Stimulated activated CD4-positive, alpha-beta T cell treated with anti-CD3 and anti-CD28 coated beads, Interleukin-4, amount 100 ng/mL, for 48 hours (primary cell): ENCODE measurements around the gene GBA3.

Source experiments
- DNase-seq, 2 donors: peaks; one replicate each; pipeline ENCODE4 v3.0.0-alpha.2; 2020; ENCODE audit warnings: low read depth in 2 of 2

GBA3 gene

DNA sequence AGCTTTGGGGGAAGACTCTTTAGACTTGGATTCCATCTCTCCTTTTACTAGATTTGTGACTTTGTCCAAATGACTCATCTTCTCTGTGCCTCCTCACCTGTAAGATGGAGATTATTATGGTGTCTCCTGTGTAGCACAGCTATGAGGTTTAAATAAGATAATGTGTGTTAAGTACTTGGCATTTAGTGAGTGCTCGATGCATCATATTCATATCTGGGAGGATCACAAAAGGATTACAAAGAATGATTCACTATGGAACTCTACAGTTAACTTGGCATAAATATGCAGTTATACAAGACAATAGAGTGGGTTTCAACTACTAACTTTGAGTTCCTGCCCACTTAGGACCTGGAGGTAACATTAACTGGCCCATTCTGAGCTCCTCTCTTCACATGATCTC is 2.3 kb downstream of the GBA3 start:
- no peak for DNase-seq

DNA sequence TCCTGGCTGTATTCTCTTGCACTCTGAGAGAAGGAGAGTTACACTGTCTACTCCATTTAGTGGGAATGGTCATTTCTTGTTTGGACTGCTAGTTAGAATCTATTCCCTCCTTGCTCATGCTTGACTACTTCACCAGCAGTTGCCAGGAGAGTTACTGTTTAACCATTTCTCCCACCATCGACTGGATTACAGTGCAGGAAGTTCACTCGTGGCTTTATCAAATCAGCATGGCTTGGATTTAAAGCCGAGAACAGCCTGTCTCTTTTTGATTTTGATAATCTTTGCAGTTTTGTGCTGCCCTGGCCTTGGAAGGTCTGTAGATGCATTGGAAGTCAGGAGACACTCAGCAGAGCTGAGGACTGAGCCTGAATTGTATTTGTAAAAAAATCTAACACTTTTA is 3.2 kb downstream of the GBA3 start:
- DNase-seq: no peak

DNA sequence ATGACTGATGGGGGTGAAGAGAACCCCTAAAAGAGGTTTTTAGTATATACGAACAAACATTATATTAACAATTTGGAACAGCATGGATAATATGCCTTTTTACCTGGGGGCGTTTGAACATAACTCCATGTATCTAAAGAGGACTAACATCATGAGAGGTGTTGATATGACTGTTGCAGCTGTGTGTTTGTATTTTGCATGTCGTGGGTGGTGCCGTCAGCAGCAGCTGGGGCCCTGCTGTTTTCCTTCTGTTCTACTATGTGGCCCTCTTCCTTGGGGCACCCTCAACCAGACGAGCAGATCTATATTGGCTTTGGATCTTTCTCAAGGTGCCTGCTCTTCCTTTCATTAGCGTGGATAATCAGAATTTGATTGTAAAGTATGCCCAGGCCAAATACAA is 11.2 kb downstream of the GBA3 start:
- DNase-seq: no peak

DNA sequence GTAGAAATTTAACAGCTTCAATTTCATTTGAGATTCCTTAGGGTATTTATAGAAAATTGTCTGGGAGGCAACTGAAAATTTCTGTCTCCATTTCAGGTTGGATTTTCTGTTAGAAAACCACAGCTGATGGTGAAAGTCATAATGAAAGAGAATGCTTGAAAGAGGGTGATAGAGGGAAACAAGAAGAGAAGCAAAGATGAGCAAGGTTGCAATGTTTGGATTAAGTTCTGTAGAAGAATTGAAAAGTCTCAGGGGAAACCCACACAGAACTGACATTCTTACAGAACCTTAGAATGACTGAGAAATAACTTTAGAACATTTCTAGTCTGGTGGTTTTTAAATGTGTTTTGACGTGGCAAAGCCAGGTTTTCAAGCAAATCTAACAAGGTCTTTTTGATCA is 14.7 kb downstream of the GBA3 start:
- no peak for DNase-seq

DNA sequence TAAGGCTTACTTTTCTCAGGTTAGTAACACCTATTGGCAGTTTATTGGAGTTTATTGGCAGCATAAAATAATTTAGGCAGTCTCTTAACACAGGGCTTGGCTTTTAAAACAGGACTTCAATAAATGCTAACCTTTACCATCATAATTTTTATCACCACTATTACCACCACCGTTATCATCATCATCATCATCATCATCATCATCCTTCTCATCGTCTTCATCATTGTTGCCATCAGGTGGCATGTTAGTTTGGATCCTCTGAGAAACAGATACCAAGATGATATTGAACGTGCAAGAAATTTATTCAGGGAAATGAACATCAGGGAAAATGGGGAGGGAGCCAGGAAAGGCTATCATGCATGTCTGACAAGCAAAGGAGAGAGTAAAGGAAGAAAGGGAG is 16.2 kb downstream of the GBA3 start:
- DNase-seq: no peak

DNA sequence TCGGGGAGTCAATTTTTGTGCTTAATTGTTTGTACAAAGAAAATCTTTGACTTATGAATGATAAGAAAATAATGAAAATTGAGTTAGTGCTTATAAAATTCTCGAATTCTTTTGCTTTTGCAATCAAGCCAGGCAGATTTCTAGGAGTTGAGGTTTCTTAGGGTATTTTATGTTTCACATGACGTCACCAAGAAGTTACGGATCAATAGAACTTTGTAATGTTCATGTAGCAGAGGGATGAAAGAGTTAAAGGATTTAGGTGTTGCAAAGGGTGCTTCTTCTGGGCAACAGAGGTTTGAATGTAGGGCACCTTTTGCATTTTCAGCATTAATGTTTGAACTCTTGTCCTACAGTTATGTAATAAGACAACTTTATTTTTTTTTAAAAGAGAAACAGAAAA is 19.4 kb downstream of the GBA3 start:
- DNase-seq: no peak

DNA sequence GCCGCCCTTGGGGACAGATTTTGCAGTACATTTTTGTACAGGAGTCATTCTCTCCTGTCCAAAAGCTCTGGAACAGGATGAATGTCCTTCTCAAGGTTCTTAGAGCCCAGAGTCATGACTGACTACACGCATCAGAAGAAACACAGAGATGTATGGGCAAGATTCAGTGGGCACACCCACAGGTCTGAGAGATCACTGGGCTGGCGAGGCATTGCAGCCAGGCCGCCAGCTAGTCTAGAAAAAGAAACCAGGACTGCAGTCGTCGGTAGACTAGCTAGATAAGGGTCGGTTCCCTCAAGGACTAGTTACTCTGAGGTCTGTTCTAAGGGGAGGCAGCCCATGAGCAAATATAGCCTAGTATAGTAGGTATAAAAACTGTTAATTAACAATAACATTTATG is 19.8 kb downstream of the GBA3 start:
- DNase-seq: no peak

DNA sequence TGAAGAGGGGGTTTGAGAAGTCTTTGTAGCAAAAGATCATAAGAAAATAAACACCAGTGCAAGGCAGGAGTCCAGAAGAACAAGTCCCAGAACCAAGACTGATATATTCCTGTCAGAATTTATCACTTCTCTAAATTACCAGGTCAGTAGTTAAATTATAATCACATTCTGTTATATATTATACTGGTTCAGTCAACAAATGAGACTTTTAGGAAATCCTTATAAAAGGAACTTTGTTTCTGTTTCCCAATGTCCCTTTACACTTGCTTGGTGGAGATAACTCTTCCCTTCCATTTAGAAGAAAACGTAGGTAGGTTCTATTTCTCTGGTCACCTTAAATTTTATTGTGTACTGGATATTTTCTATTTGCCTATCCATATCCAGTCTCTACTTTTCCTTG is 21.1 kb downstream of the GBA3 start:
- no peak for DNase-seq

DNA sequence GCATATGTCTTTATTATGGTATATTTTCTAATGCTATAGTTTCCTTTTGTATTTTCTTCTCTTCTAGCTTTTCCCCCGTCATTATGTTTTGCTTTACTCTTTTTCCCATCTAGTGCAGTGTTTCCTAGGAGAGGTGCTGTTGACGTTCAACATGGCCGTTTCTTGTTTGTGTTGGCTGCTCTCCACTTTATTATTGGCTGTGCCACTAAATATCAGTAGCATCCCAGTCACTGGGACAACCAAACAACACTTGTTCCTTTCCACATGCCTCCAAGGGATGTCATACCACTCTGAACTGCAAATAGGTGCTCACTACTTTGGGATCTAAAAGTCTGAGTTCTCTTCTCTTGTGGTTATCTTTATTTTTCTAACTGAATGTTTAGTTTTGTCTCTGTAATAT is 26.5 kb downstream of the GBA3 start:
- DNase-seq: no peak

DNA sequence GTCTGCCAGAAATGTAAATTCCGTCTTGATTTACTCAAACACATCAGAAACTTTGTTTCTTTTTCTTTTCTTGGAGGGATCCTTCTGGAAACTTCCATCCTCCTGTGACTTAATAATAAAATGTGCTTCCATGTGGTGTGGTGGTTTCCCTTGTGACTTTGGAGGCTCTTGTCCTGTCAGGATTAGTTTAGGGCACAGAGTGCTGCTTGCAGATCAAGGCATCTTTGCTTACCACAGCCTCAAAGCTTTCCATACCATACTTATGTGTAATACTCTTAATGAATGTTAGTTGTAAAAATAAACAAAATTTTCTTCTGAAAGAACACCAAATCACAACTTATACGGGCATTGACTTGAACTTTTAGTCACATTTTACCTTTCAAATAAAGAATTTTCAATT is 27.4 kb downstream of the GBA3 start:
- no peak for DNase-seq

DNA sequence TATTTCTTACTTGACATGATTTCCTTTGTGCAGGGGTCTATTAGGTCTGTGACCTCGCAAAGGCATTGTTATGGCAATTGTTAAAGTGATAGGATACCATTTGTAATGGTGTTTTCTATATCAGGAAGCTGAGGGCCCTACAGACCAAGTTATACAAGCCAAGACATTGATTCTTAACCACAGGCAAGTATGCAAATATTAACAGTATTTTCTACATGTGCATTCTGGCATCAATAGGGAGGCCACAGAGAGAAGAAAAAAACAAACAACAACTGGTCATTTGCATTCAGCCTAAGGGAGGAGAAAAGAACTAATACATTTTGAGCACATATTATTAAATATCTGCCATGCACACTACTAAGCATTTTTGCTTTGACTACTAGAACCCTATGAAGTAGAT is 28.5 kb downstream of the GBA3 start:
- DNase-seq: no peak

DNA sequence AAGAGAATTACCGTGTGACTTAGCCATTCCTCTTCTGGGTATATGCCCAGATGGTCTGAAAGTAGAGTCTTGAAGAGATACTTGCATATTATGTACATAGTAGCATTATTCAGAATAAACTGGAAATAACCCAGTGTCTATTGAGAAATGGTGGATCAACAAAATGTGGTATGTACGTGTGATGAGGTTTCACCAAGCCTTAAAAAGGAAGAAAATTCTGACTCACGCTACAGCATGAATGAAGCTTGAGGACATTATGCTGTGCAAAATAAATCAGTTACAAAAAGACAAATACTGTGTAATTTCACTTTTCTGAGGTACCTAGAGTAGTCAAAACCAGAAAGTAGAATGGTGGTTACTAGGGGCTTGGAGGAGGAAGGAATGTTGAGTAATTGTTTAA is 37.3 kb downstream of the GBA3 start:
- DNase-seq: no peak

DNA sequence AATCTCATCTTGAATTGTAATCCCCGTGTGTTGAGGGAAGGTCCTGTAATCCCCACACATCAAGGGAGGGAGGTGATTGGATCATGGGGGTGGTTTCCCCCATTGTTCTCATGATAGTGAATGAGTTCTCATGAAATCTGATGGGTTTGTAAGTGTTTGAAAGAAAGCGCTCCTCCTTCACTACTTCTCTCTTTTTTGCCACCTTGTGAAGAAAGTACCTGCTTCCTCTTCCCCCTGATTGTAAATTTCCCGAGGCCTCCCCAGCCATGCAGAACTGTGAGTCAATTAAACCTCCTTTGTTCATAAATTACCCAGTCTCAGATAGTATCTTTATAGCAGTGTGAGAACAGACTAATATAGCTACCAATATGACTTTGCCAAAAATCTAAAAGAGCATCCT is 41.1 kb downstream of the GBA3 start:
- no peak for DNase-seq

DNA sequence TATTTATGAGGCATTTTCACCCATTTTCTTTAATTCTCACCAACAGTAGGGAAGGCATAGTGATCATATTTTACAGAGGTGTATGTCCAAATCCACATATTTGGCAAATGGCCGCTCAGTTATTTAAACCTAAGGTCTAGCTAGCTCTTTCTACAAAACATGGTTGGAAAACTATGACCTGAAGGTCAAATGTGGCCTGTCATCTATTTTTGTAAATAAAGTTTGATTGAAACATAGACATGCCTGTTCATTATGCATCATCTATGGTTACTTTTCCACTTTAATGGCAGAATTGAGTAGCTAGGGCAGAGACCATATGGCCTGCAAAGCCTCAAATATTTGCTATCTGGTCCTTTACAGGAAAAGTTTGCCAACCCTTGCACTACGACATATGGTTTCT is 44.2 kb downstream of the GBA3 start:
- DNase-seq: no peak

DNA sequence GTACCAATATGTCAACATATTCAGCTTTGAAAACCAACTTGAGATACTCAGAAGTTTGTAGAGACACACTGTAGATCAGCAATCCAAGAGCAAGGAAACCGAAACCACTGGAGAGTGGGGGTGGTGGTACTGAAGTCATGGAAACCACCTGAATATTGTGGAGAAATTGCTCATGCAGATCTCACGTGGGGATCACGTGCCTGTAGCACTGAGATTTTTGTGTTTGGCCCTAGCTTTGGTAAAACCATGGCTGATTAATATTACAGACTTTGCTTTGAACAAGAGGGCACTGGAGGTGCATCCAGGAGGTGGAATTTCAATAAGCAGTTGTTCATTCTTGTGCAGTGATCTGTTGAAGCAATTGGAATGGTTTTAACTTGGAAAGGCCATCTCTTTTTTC is 47.2 kb downstream of the GBA3 start:
- no peak for DNase-seq

DNA sequence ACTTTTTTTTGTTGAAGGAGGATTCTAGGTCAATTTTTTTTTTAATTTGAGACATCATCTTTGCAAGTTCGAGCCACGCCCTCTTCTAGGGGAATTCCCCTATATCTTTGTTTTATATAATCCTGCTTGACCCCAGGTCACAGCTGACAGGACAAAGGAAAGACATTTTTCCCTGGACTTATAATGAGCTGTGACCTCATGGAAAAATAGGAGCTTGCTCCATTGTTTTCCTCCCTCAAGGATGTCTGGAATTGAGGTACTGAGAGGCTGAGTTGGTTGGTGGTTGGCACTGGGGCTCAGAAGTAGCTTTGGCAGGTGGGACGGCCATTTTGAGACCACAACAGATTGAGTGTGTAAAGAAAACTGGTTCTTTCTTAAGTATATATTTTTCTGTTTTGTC is 49.0 kb downstream of the GBA3 start:
- no peak for DNase-seq

DNA sequence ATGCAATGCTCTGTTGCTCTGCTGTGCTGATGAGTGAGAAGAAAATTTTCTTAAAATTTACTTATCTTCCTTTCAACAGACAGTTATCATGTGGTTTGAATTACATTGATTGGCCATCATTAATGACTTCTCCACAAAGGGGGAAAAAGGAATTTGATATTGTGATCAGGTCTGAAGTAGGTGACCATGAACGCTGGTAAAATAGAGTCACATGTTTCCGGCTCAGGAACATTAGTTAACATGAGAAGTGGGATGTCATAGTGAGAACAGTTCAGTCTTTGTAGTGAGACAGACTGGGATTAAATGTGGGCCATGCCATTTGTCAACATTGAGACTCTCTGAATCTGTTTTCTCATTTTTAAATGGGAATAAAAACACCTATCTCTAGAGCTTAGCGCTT is 50.6 kb downstream of the GBA3 start:
- DNase-seq: no peak

DNA sequence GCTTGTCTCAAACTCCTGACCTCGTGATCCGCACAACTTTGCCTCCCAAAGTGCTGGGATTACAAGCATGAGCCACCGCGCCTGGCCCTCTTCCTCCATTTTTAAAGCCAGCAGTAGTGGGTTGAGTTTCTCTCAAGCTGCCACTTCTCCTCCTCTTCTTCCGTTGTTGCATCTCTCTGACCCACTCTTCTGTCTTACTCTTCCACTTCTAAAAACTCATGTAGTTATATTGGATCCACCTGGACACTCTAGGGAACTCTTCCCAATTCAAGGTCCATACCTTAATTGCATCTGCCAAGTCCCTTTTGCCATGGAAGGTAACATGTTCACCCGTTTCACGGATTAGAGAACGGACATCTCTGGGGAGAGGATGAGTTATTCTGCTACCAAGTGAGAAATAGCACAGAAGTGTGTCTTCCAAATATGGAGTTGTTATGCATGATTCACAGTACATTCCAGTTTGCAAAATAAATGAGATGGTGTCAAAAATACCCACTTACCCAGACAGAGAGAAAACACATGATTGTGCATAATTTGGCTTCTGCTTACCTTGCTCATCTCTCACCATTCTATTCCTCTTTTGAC is 51.8 kb downstream of the GBA3 start:
- DNase-seq: no peak

DNA sequence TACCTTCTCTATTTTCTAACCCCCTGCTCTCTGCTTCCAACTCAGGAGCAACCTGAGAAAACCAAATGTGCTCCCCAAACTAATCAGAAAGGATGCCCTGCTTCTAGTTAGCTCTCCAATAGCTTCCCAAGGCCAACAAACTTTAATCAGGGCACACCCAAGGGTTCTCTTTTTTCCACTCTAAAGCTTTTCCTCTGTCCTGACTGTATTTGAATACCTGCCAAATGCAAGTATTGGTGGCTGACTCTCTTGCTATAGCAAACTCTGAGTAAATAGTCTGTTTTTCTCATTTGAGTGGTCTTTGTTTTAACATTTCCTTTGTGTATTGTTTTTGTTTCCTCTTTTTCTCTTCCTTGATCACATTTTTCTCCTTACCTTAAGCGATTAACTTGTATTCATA is 52.5 kb downstream of the GBA3 start:
- DNase-seq: no peak

DNA sequence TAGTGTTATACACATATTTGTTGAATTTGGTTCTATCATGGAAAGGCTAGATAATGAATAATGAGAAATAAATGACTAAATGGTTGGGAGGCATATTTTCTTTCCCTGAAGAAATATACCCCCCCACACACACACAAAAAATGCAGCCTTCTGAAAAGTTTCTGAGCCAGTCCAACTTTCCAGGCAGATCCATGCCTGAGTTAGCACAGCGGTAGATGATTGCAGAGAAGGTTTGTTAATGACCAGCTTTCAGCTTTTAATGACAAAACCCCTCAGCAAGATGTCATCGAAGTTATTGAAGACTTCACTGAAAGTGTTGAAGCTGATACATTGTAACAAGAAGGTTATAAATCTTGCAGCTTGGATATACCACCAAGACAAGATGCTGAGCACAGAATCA is 61.4 kb downstream of the GBA3 start:
- DNase-seq: no peak

DNA sequence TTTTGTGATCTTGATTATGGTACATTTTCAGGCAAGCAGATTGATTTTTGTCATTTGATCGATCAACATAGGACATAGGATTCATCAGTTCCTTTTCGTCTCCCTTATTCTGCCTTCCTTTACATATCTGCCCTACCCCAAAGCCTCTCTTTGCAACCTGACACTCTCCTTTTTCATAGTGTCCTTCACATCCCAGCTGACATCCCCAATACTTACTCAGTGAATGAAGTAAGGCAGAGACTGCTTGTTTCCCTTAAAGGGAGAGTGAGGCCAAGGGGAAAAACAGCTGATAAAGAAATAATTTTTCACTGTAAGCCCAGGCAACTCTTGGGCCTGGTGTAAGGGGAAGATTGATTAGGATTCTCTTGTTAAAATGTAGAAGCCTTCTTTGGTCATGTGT is 69.8 kb downstream of the GBA3 start:
- DNase-seq: no peak

DNA sequence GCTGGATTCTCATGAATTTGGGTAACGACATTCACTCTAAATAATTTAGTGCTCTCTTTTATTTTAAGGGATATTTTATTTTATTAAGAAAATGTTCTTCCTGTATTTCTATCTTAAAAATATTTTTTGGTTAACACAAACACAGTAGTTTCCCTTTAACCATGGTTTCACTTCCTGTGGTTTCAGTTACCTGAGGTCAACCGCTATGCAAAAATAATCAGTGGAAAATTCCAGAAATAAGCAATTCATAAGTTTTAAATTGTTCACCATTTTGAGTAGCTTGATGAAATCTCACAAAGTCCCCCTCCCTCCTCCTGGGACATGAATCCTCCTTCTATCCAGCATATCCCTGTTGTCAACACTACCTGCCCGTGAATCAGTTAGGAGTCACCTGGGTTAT is 71.4 kb downstream of the GBA3 start:
- no peak for DNase-seq

DNA sequence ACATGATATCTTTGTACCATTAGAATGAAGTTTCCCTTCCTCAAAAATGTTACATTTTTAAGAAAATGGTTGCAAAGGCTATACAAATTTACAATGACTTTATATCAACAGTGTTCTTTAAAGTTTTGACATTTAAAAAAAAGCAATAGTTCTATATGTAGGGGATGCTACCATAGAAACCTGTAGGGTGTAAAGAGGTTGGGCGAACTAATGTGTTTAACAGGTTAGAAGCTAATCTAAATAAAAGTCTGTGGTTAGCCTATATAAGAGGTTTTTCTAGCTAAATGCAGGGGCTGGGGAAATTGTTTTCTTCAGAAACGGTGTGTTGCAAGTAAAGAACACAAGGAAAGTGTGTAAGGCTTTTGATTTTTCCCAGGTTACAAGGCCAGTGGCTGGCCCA is 73.3 kb downstream of the GBA3 start:
- no peak for DNase-seq

DNA sequence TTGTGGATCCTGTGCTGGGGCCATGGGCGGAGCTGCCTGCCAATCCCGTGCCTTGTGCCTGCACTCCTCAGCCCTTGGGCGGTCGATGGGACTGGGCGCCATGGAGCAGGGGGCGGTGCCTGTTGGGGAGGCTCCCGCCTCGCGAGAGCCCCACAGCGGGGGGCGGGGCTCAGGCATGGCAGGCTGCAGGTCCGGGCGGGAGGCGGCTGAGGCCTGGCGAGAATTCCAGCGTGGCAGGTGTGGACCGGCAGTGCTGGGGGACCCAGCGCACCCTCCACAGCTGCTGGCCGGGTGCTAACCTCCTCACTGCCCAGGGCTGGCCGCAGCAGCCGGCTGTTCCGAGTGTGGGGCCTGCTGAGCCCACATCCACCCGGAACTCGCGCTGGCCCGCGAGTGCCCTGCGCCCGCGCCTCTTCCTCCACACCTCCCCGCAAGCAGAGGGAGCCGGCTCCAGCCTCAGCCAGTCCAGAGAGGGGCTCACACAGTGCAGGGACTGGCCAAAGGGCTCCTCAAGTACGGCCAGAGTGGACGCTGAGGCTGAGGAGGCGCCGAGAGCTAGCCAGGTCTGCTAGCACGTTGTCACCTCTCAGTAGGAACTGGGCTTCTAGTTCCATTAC is 85.9 kb downstream of the GBA3 start:
- DNase-seq: no peak
